Measurements from ENCODE around the gene SLC50A1.
"Not testable (repeated sequence)": the region's sequence is repeated elsewhere in the genome, so short reads cannot be mapped to it uniquely, and the experiment has no call there.

Gene SLC50A1

GRCh38 chr1:155134880-155135414 is 705 bp upstream of the SLC50A1 start:
- peak; percentile 64 to 79 for DNase-seq (ENCODE audit: low read depth in 2 of 2)

GRCh38 chr1:155136748-155137147 is 1.1 kb downstream of the SLC50A1 start:
- DNase-seq (ENCODE audit: low read depth in 2 of 2) = no peak

- DNase-seq (ENCODE audit: low read depth in 2 of 2) = no peak
Measured at GRCh38 chr1:155137154-155137949, 1.7 kb downstream of the SLC50A1 start.

GRCh38 chr1:155139895-155140629 is 4.4 kb downstream of the SLC50A1 start, which contains the start of gene DPM3:
TSS of gene DPM3 (minus strand) at chr1:155140531. CDS start at chr1:155140240, 291 bp downstream.
- peak; percentile 87 to 91 for DNase-seq (ENCODE audit: low read depth in 2 of 2)

- no peak for DNase-seq (ENCODE audit: low read depth in 2 of 2)
Measured at GRCh38 chr1:155140630-155140953, 4.9 kb downstream of the SLC50A1 start.

GRCh38 chr1:155141749-155142148 is 6.1 kb downstream of the SLC50A1 start:
- no peak for DNase-seq (ENCODE audit: low read depth in 2 of 2)

- no peak for DNase-seq (ENCODE audit: low read depth in 2 of 2)
Measured at GRCh38 chr1:155145491-155145890, 9.8 kb downstream of the SLC50A1 start.

- not testable (repeated sequence) for DNase-seq (ENCODE audit: low read depth in 2 of 2)
Measured at GRCh38 chr1:155155996-155156643, 20.5 kb downstream of the SLC50A1 start.

GRCh38 chr1:155158991-155159390 is 23.3 kb downstream of the SLC50A1 start:
- no peak for DNase-seq (ENCODE audit: low read depth in 2 of 2)

GRCh38 chr1:155160128-155160527 is 24.5 kb downstream of the SLC50A1 start:
- DNase-seq (ENCODE audit: low read depth in 2 of 2) = no peak

- DNase-seq (ENCODE audit: low read depth in 2 of 2) = not testable (repeated sequence)
Measured at GRCh38 chr1:155162631-155163030, 27.0 kb downstream of the SLC50A1 start.

GRCh38 chr1:155163785-155164184 is 28.1 kb downstream of the SLC50A1 start:
- DNase-seq (ENCODE audit: low read depth in 2 of 2) = not testable (repeated sequence)

- DNase-seq (ENCODE audit: low read depth in 2 of 2) = not testable (repeated sequence)
Measured at GRCh38 chr1:155164625-155165024, 29.0 kb downstream of the SLC50A1 start.

GRCh38 chr1:155166051-155166470 is 30.4 kb downstream of the SLC50A1 start:
- no peak for DNase-seq (ENCODE audit: low read depth in 2 of 2)

- DNase-seq (ENCODE audit: low read depth in 2 of 2) = no peak
Measured at GRCh38 chr1:155166471-155167165, 31.0 kb downstream of the SLC50A1 start.

- peak; percentile 85 to 89 for DNase-seq (ENCODE audit: low read depth in 2 of 2)
Measured at GRCh38 chr1:155167166-155168104, 31.8 kb downstream of the SLC50A1 start.

- not testable (repeated sequence) for DNase-seq (ENCODE audit: low read depth in 2 of 2)
Measured at GRCh38 chr1:155168105-155168445, 32.4 kb downstream of the SLC50A1 start.

- no peak for DNase-seq (ENCODE audit: low read depth in 2 of 2)
Measured at GRCh38 chr1:155168456-155169210, 33.0 kb downstream of the SLC50A1 start.

- no peak for DNase-seq (ENCODE audit: low read depth in 2 of 2)
Measured at GRCh38 chr1:155169541-155169940, 33.9 kb downstream of the SLC50A1 start.
